A673 (cell line): Measurements from ENCODE around the gene CRYBB1.

Source experiments
- CTCF ChIP-seq: fragments of 300-800, 200-600 bp; sonication (generic); conservative IDR thresholded peaks from 2 replicates; pipeline ENCODE4 v1.5.1; 2017; ENCODE audit warnings: low read depth, mild to moderate bottlenecking, antibody characterized with exemption, low read length, moderate library complexity, mixed read lengths
- EZH2 ChIP-seq: fragments of 200-600 bp; sonication (generic); IDR thresholded peaks from 2 replicates; pipeline ENCODE4 v1.6.1; 2017; ENCODE audit warnings: borderline replicate concordance, low read depth, mild to moderate bottlenecking, mixed read lengths, antibody characterized with exemption, low read length; ENCODE audit not compliant: poor library complexity, severe bottlenecking

- TF ChIP-seq CTCF (no peak), EZH2 (no peak)
These were observed 13.5 kb downstream of the CRYBB1 start for GRCh38 chr22:26604368-26604767.
